Smooth muscle cell (in vitro differentiated cells): ENCODE results near the gene MTRR. TPM values are rescaled to one million over a fixed set of nuclear protein-coding genes. Genes with fewer than 3 reads are reported as not detected.

ENCODE experiments used
- DNase-seq: peaks from one replicate; lab custom pipeline; 2025; ENCODE audit not compliant: unreplicated experiment; lab: John Stamatoyannopoulos, UW
- H2AFZ ChIP-seq: fragments of 200-600 bp; sonication (generic); 2 replicates; pipeline ENCODE4 v1.6.0; 2016; ENCODE audit warnings: antibody characterized with exemption, low read depth, mild to moderate bottlenecking
- H3F3A ChIP-seq: fragments of 200-600 bp; sonication (generic); 2 replicates; pipeline ENCODE4 v1.6.0; 2017; ENCODE audit warnings: antibody characterized with exemption, low read depth
- H3K27ac ChIP-seq: fragments of 200-600 bp; sonication (generic); 2 replicates; pipeline ENCODE4 v1.5.1; 2016; ENCODE audit warnings: low read depth, mild to moderate bottlenecking
- H3K27me3 ChIP-seq: fragments of 200-600 bp; sonication (generic); 2 replicates; pipeline ENCODE4 v1.6.1; 2016; ENCODE audit warnings: low read depth, mild to moderate bottlenecking
- H3K36me3 ChIP-seq: fragments of 200-600 bp; sonication (generic); 2 replicates; pipeline ENCODE4 v1.5.1; 2016; ENCODE audit warnings: low read depth
- H3K4me1 ChIP-seq: fragments of 200-600 bp; sonication (generic); 2 replicates; pipeline ENCODE4 v1.5.1; 2016; ENCODE audit warnings: low read depth
- H3K4me2 ChIP-seq: fragments of 200-600 bp; sonication (generic); 2 replicates; pipeline ENCODE4 v1.6.0; 2016; ENCODE audit warnings: mild to moderate bottlenecking
- H3K4me3 ChIP-seq: fragments of 200-600 bp; sonication (generic); 2 replicates; pipeline ENCODE4 v1.5.1; 2016; ENCODE audit warnings: mild to moderate bottlenecking
- H3K79me2 ChIP-seq: fragments of 200-600 bp; sonication (generic); 2 replicates; pipeline ENCODE4 v1.6.0; 2016; ENCODE audit warnings: low read depth, mild to moderate bottlenecking
- H3K9ac ChIP-seq: fragments of 200-600 bp; sonication (generic); 2 replicates; pipeline ENCODE4 v1.6.0; 2016; ENCODE audit warnings: low read depth
- H3K9me3 ChIP-seq: fragments of 200-600 bp; sonication (generic); replicated peaks from 2 replicates; pipeline ENCODE4 v1.5.1; 2016; ENCODE audit warnings: low read depth
- H4K20me1 ChIP-seq: fragments of 200-600 bp; sonication (generic); 2 replicates; pipeline ENCODE4 v1.6.0; 2016; ENCODE audit warnings: low read depth
- CTCF ChIP-seq: fragments of 200-600 bp; sonication (generic); IDR thresholded peaks from 2 replicates; pipeline ENCODE4 v1.5.1; 2017; ENCODE audit warnings: borderline replicate concordance, mild to moderate bottlenecking, antibody characterized with exemption; ENCODE audit not compliant: insufficient read depth, poor library complexity, severe bottlenecking
- WGBS: methylation state at CpG from one replicate; pipeline ENCODE4 v1.1.7; 2016; ENCODE audit warnings: low lambda C conversion rate; 5-methylcytosine and 5-hydroxymethylcytosine counted together
- polyA plus RNA-seq: library from polyadenylated mRNA; unstranded; fragments of >200 nt; fragmentation: Nextera tagmentation; extraction: Ambion mirVana; gene quantifications from 2 replicates; pipeline ENCODE4 v1.2.1, GENCODE V29; 2016
- total RNA-seq: library from RNA; depleted of rRNA; stranded (reverse); fragments of >200 nt; gene quantifications from 2 replicates; pipeline ENCODE4 v1.2.3, GENCODE V29; 2014

MTRR gene
- total and polyA plus RNA-seq, 2 experiments from 2014 or later = 16.2 to 23.7 TPM

- Histone ChIP-seq H3K9ac (no peak overlapping the region), H3F3A (no peaks in the 10 kb centered on the region), H3K4me3 (no peak overlapping the region), H3K27ac (no peak overlapping the region), H3K36me3 (no peaks in the 10 kb centered on the region), H3K79me2 (no peaks in the 10 kb centered on the region), H2AFZ (no peak overlapping the region), H3K4me2 (no peak overlapping the region), H3K9me3 (no peaks in the 10 kb centered on the region), H3K27me3 (no peaks in the 10 kb centered on the region), H3K4me1 (no peaks in the 10 kb centered on the region), H4K20me1 (no peaks in the 10 kb centered on the region)
- DNase-seq = no peak
- 71% methylated on average over 5 of the region's 5 CpGs for WGBS
- no peak for TF ChIP-seq CTCF
Measured at GRCh38 chr5:7917130-7918123, 48.5 kb downstream of the MTRR start.

- no peak for DNase-seq
- no peak for TF ChIP-seq CTCF
- Histone ChIP-seq H3K4me1 (no peaks in the 10 kb centered on the region), H3K4me3 (no peak overlapping the region), H3K36me3 (no peaks in the 10 kb centered on the region), H3K9me3 (no peaks in the 10 kb centered on the region), H3K4me2 (no peak overlapping the region), H4K20me1 (no peaks in the 10 kb centered on the region), H3K79me2 (no peaks in the 10 kb centered on the region), H3K27me3 (peaks cover 14% of the 10 kb centered on the region), H3K9ac (no peak overlapping the region), H3K27ac (peak overlapping the region; percentile 31), H3F3A (no peaks in the 10 kb centered on the region), H2AFZ (no peak overlapping the region)
- WGBS = 58% methylated on average over 7 of the region's 7 CpGs
Measured at GRCh38 chr5:7925961-7926695, 57.2 kb downstream of the MTRR start.

GRCh38 chr5:7926720-7927119, 57.8 kb downstream of the MTRR start:
- Histone ChIP-seq H3K9me3 (no peaks in the 10 kb centered on the region), H3K27ac (peak overlapping the region; percentile 31), H3F3A (no peaks in the 10 kb centered on the region), H3K4me1 (no peaks in the 10 kb centered on the region), H4K20me1 (no peaks in the 10 kb centered on the region), H3K36me3 (no peaks in the 10 kb centered on the region), H3K4me3 (no peak overlapping the region), H2AFZ (no peak overlapping the region), H3K9ac (no peak overlapping the region), H3K79me2 (no peaks in the 10 kb centered on the region), H3K27me3 (peaks cover 14% of the 10 kb centered on the region), H3K4me2 (no peak overlapping the region)
- no peak for DNase-seq
- WGBS = 80% methylated on average over 6 of the region's 6 CpGs
- no peak for TF ChIP-seq CTCF
